H1 (cell line): ENCODE results near the gene STEAP1B. TPM values are rescaled to one million over a fixed set of nuclear protein-coding genes. Genes with fewer than 3 reads are reported as not detected.
"Not testable (repeated sequence)": the region's sequence is repeated elsewhere in the genome, so short reads cannot be mapped to it uniquely, and the experiment has no call there.

Experiments used
- CTCF ChIA-PET: fragments of 300-600 bp; sonication (Branson Sonifier 250); formaldehyde crosslinking; loops from one replicate; lab custom pipeline; 2021; ENCODE audit not compliant: partially characterized antibody; lab: Charles Lee
- POLR2A ChIA-PET: fragments of 300-600 bp; sonication (Branson Sonifier 250); formaldehyde crosslinking; loops from one replicate; lab custom pipeline; 2021; ENCODE audit warnings: inconsistent platforms; ENCODE audit not compliant: partially characterized antibody; lab: Charles Lee
- DNase-seq, 2 experiments: peaks; one replicate each; pipeline versions ENCODE4 v3.0.0 to v3.0.0-alpha.2; 2010 to 2022; ENCODE audit warnings: low spot score in 2 of 2, low read depth in 1 of 2, mixed read lengths in 1 of 2
- FAIRE-seq: peaks from 2 replicates; lab custom pipeline; 2011; peaks lifted over from hg19 to GRCh38; lab: Jason Lieb, UNC
- H2AFZ ChIP-seq: 2 replicates; pipeline ENCODE4 v1.8.1; 2012; ENCODE audit warnings: low read length, inconsistent platforms
- H2AK5ac ChIP-seq: 2 replicates; pipeline ENCODE4 v1.6.1; 2013; ENCODE audit warnings: low read depth, low read length
- H2BK120ac ChIP-seq: replicated peaks from 2 replicates; pipeline ENCODE3; 2013; ENCODE audit warnings: low read depth, low read length, inconsistent platforms
- H2BK12ac ChIP-seq: 2 replicates; pipeline ENCODE4 v1.6.1; 2013; ENCODE audit warnings: low read depth, low read length
- H2BK15ac ChIP-seq: 2 replicates; pipeline ENCODE4 v1.6.1; 2013; ENCODE audit warnings: low read length
- H2BK20ac ChIP-seq: 2 replicates; pipeline ENCODE4 v1.6.1; 2013; ENCODE audit warnings: low read length
- H2BK5ac ChIP-seq: 2 replicates; pipeline ENCODE4 v1.6.1; 2013; ENCODE audit warnings: low read depth, low read length
- H3K14ac ChIP-seq: 2 replicates; pipeline ENCODE4 v1.6.1; 2013; ENCODE audit warnings: inconsistent platforms; ENCODE audit not compliant: insufficient read length
- H3K18ac ChIP-seq: 2 replicates; pipeline ENCODE4 v1.6.1; 2013; ENCODE audit warnings: low read length; ENCODE audit errors: extremely low read depth
- H3K23ac ChIP-seq: 2 replicates; pipeline ENCODE4 v1.6.1; 2013; ENCODE audit warnings: inconsistent platforms; ENCODE audit not compliant: insufficient read length
- H3K23me2 ChIP-seq: 2 replicates; pipeline ENCODE4 v1.6.1; 2013; ENCODE audit warnings: low read depth, low read length
- H3K27ac ChIP-seq: 2 replicates; pipeline ENCODE4 v1.6.1; 2011; ENCODE audit warnings: low read depth, low read length, inconsistent platforms
- H3K27me3 ChIP-seq, 4 experiments: replicated peaks in 1 of 4; 1 replicate in 1 of 4; 2 replicates in 3 of 4; pipeline versions ENCODE4 v1.6.1 to v1.8.1; 2011 to 2013; ENCODE audit warnings: low read length in 3 of 4, mild to moderate bottlenecking in 3 of 4, inconsistent platforms in 2 of 4, mixed read lengths in 2 of 4, moderate library complexity in 1 of 4; ENCODE audit not compliant: control insufficient read depth in 3 of 4, insufficient read depth in 3 of 4; ENCODE audit errors: extremely low read depth in 1 of 4
- H3K36me3 ChIP-seq, 4 experiments: 2 replicates each; pipeline versions ENCODE4 v1.6.1 to v1.8.1; 2011 to 2013; ENCODE audit warnings: mild to moderate bottlenecking in 4 of 4, low read length in 3 of 4, moderate library complexity in 2 of 4, control low read depth in 1 of 4, inconsistent platforms in 1 of 4; ENCODE audit not compliant: insufficient read depth in 4 of 4, control insufficient read depth in 2 of 4
- H3K4ac ChIP-seq: replicated peaks from 2 replicates; pipeline ENCODE3; 2013; ENCODE audit warnings: low read length, low read depth, mixed read lengths, inconsistent platforms; ENCODE audit not compliant: insufficient read length
- H3K4me1 ChIP-seq, 4 experiments: replicated peaks in 1 of 4; 1 replicate in 1 of 4; 2 replicates in 3 of 4; pipeline versions ENCODE4 v1.6.1 to v1.8.1; 2011 to 2013; ENCODE audit warnings: low read length in 3 of 4, inconsistent platforms in 2 of 4, mixed read lengths in 1 of 4; ENCODE audit not compliant: insufficient read depth in 4 of 4, control insufficient read depth in 3 of 4
- H3K4me2 ChIP-seq, 2 experiments: 2 replicates each; pipeline versions ENCODE4 v1.6.1 to v1.8.1; 2011 to 2013; ENCODE audit warnings: low read depth in 2 of 2, low read length in 2 of 2, control low read depth in 1 of 2, inconsistent platforms in 1 of 2, mild to moderate bottlenecking in 1 of 2; ENCODE audit not compliant: insufficient read depth in 1 of 2
- H3K4me3 ChIP-seq, 4 experiments: fragments of 200-600, 300-600 bp in 1 of 4; sonication (generic), shearing (Covaris generic), sonication (Bioruptor Twin) in 1 of 4; 2 replicates each; pipeline versions ENCODE4 v1.5.1 to v1.8.1; 2011 to 2016; ENCODE audit warnings: low read length in 4 of 4, low read depth in 3 of 4, control low read depth in 2 of 4, inconsistent platforms in 2 of 4, mild to moderate bottlenecking in 2 of 4, mixed read lengths in 1 of 4, moderate library complexity in 1 of 4; ENCODE audit not compliant: insufficient read depth in 2 of 4; ENCODE audit errors: extremely low read depth in 1 of 4
- H3K56ac ChIP-seq: replicated peaks from 2 replicates; pipeline ENCODE3; 2013; ENCODE audit warnings: low read depth, mild to moderate bottlenecking, mixed read lengths, low read length, inconsistent platforms; ENCODE audit not compliant: insufficient read length
- H3K79me1 ChIP-seq: 2 replicates; pipeline ENCODE4 v1.6.1; 2013; ENCODE audit warnings: low read depth, low read length, control low read depth
- H3K79me2 ChIP-seq, 2 experiments: 2 replicates each; pipeline versions ENCODE4 v1.6.1 to v1.8.1; 2012 to 2013; ENCODE audit warnings: low read length in 2 of 2, mild to moderate bottlenecking in 2 of 2, inconsistent platforms in 1 of 2; ENCODE audit not compliant: insufficient read depth in 2 of 2, control insufficient read depth in 1 of 2
- H3K9ac ChIP-seq, 4 experiments: replicated peaks in 1 of 4; 1 replicate in 1 of 4; 2 replicates in 3 of 4; pipeline versions ENCODE4 v1.6.1 to v1.8.1; 2011 to 2013; ENCODE audit warnings: low read depth in 3 of 4, low read length in 3 of 4, control low read depth in 2 of 4, mild to moderate bottlenecking in 2 of 4, moderate library complexity in 2 of 4, inconsistent platforms in 1 of 4; ENCODE audit errors: extremely low read depth in 1 of 4
- H3K9me3 ChIP-seq, 2 experiments: 2 replicates each; pipeline versions ENCODE4 v1.6.1 to v1.8.1; 2012 to 2013; ENCODE audit warnings: mild to moderate bottlenecking in 2 of 2, moderate library complexity in 2 of 2, control low read depth in 1 of 2, inconsistent platforms in 1 of 2, low read depth in 1 of 2, low read length in 1 of 2, mixed read lengths in 1 of 2; ENCODE audit not compliant: insufficient read depth in 2 of 2
- H4K20me1 ChIP-seq, 2 experiments: replicated peaks in 1 of 2; 2 replicates each; pipeline versions ENCODE3 to v1.8.1; 2011 to 2013; ENCODE audit warnings: inconsistent platforms in 2 of 2, low read length in 2 of 2, mild to moderate bottlenecking in 1 of 2; ENCODE audit not compliant: insufficient read depth in 2 of 2, control insufficient read depth in 1 of 2
- H4K5ac ChIP-seq: 2 replicates; pipeline ENCODE4 v1.6.1; 2013; ENCODE audit warnings: low read length, low read depth, mixed read lengths, inconsistent platforms; ENCODE audit not compliant: insufficient read length
- H4K8ac ChIP-seq: 2 replicates; pipeline ENCODE4 v1.8.0; 2013; ENCODE audit warnings: mild to moderate bottlenecking, moderate library complexity, low read length, inconsistent platforms; ENCODE audit not compliant: insufficient read depth; ENCODE audit errors: extremely low read depth
- H4K91ac ChIP-seq: replicated peaks from 2 replicates; pipeline ENCODE3; 2013; ENCODE audit warnings: low read length, mixed read lengths, inconsistent platforms; ENCODE audit not compliant: insufficient read length
- CEBPB ChIP-seq: IDR thresholded peaks from 2 replicates; pipeline ENCODE4 v1.6.1; 2012; ENCODE audit warnings: low read depth, low read length
- RAD21 ChIP-seq, 2 experiments: IDR thresholded peaks in 1 of 2; conservative IDR thresholded peaks in 1 of 2; 2 replicates each; pipeline ENCODE4 v1.6.1; 2011; ENCODE audit warnings: low read depth in 2 of 2, low read length in 2 of 2, improper control_type of control experiment in 1 of 2, inconsistent platforms in 1 of 2, mild to moderate bottlenecking in 1 of 2, moderate library complexity in 1 of 2
- WGBS, 2 experiments: shearing (Covaris generic) in 1 of 2; methylation state at CpG; one replicate each; pipeline versions ENCODE4 v1.1.6 to v1.1.7; 2013 to 2015; ENCODE audit warnings: low lambda C conversion rate in 2 of 2, mixed read lengths in 2 of 2, inconsistent platforms in 1 of 2, low coverage in 1 of 2, missing lambda C conversion rate in 1 of 2; ENCODE audit not compliant: insufficient replicate concordance in 2 of 2, insufficient coverage in 1 of 2, insufficient read length in 1 of 2; ENCODE audit errors: extremely low coverage in 1 of 2, missing lambda C conversion rate in 1 of 2; 5-methylcytosine and 5-hydroxymethylcytosine counted together
- polyA plus RNA-seq, 7 experiments: library from polyadenylated mRNA; depleted of rRNA in 3 of 7; stranded (reverse) in 5 of 7; unstranded in 2 of 7; fragments of >200 nt in 5 of 7; fragments of 200-250 nt in 2 of 7; gene quantifications; 1 replicate in 5 of 7; 2 replicates in 1 of 7; 4 replicates in 1 of 7; pipeline versions ENCODE4 v1.2.1 to v1.2.3, GENCODE V29; 2011 to 2013; ENCODE audit warnings: missing spikeins in 2 of 7, mixed read lengths in 2 of 7
- total RNA-seq: library from RNA; stranded (reverse); fragmentation: NEBNext Ultra II Directional; extraction: Animal tissue kit (Norgen Biotek cat#: 25700); gene quantifications from 2 replicates; pipeline ENCODE4 v1.2.1, GENCODE V29; 2021

STEAP1B gene
- total and polyA plus RNA-seq, 2 of the 8 experiments (the other 6 are each of a cell fraction or from before 2014, with no cell fraction given) = 5.4 to 8.7 TPM

GRCh38 chr7:22523478-22524352 lies 23.7 kb upstream of the STEAP1B start:
- H3K4ac ChIP-seq, H3K23me2 ChIP-seq, H2BK12ac ChIP-seq, H3K79me1 ChIP-seq, CTCF ChIA-PET, H3K14ac ChIP-seq, FAIRE-seq, H3K27me3 ChIP-seq, H3K9ac ChIP-seq, H3K4me3 ChIP-seq, H2BK120ac ChIP-seq, H3K27ac ChIP-seq, H3K23ac ChIP-seq, H4K91ac ChIP-seq, H3K4me2 ChIP-seq, H3K18ac ChIP-seq, H3K56ac ChIP-seq, H3K79me2 ChIP-seq, H4K5ac ChIP-seq, H2BK5ac ChIP-seq, H4K20me1 ChIP-seq, H2AFZ ChIP-seq, H3K4me1 ChIP-seq, H2BK15ac ChIP-seq, DNase-seq, H3K9me3 ChIP-seq, H2BK20ac ChIP-seq, H3K36me3 ChIP-seq, H2AK5ac ChIP-seq, H4K8ac ChIP-seq: not testable (repeated sequence)
- POLR2A ChIA-PET = interaction anchor here (0.7 kb wide), 1 partner anchor 63 kb away, joined by 3 read pairs; no protein-coding TSS in a partner anchor
- TF ChIP-seq CEBPB = peak; percentile 47; the same call in 1 of the 2 replicates
- TF ChIP-seq RAD21 (IDR thresholded peaks at IDR 0.05 in 1 of 2, conservative IDR thresholded peaks at IDR 0.05 in 1 of 2; ENCODE audit: low read depth in 2 of 2, low read length in 2 of 2) = peak; percentile 31 to 38
- 78% methylated on average over 15 of the region's 16 CpGs; no CpG with 5 or more reads in 1 of the 2 experiments for WGBS, 2 experiments
